Stimulated activated naive CD4-positive, alpha-beta T cell (primary cell): ENCODE results near the gene AMPD3.

Source experiments
- DNase-seq, 6 experiments: peaks; one replicate each; lab custom pipeline; 2025; lab: John Stamatoyannopoulos, UW

Gene AMPD3

GRCh38 chr11:10538924-10539323 is 83.9 kb downstream of the AMPD3 start:
- DNase-seq: no peak

GRCh38 chr11:10539339-10539738 is 84.3 kb downstream of the AMPD3 start:
- DNase-seq: no peak

- peak in 2 of 6 experiments; percentile 22 to 36 for DNase-seq
These were observed 85.5 kb downstream of the AMPD3 start for GRCh38 chr11:10540546-10540914.

- peak; percentile 84 to 93 (median 90) for DNase-seq
These were observed 86.0 kb downstream of the AMPD3 start, which contains the start of gene RNF141 for GRCh38 chr11:10540915-10541560. Gene RNF141, minus strand, starts transcription at chr11:10541187. Its CDS starts 7,029 bp downstream, at chr11:10534158.

- peak in 1 of 6 experiments; percentile 24 for DNase-seq
These were observed 86.5 kb downstream of the AMPD3 start for GRCh38 chr11:10541561-10541930.

GRCh38 chr11:10542776-10543175 is 87.7 kb downstream of the AMPD3 start:
- no peak for DNase-seq

GRCh38 chr11:10543782-10544181 is 88.7 kb downstream of the AMPD3 start:
- DNase-seq: no peak

GRCh38 chr11:10544491-10545465 is 89.7 kb downstream of the AMPD3 start:
- no peak for DNase-seq

- no peak for DNase-seq
These were observed 95.6 kb downstream of the AMPD3 start for GRCh38 chr11:10550503-10551289.

- no peak for DNase-seq
These were observed 96.2 kb downstream of the AMPD3 start for GRCh38 chr11:10551290-10551592.

GRCh38 chr11:10551845-10552352 is 96.8 kb downstream of the AMPD3 start:
- DNase-seq: no peak

GRCh38 chr11:10556590-10556989 is 101.5 kb downstream of the AMPD3 start:
- DNase-seq: no peak
